Stimulated activated CD4-positive, alpha-beta T cell treated with anti-CD3 and anti-CD28 coated beads, Interleukin-4, amount 100 ng/mL, for 24 hours (primary cell): Measurements from ENCODE around the gene PDGFA.
"Not testable (repeated sequence)": the region's sequence is repeated elsewhere in the genome, so short reads cannot be mapped to it uniquely, and the experiment has no call there.

Experiments used
- DNase-seq: peaks from one replicate; pipeline ENCODE4 v3.0.0-alpha.2; 2020

The PDGFA gene

GRCh38 chr7:551615-551970 lies 31.9 kb upstream of the PDGFA start:
- DNase-seq, result not testable (repeated sequence)

GRCh38 chr7:550881-551614 lies 31.4 kb upstream of the PDGFA start:
- no peak for DNase-seq

- no peak for DNase-seq
Measured at GRCh38 chr7:549891-550625, 30.4 kb upstream of the PDGFA start.

GRCh38 chr7:549066-549890 lies 29.6 kb upstream of the PDGFA start:
- no peak for DNase-seq

GRCh38 chr7:548401-548800 lies 28.8 kb upstream of the PDGFA start:
- DNase-seq, result no peak

GRCh38 chr7:545470-545869 lies 25.8 kb upstream of the PDGFA start:
- no peak for DNase-seq

- no peak for DNase-seq
Measured at GRCh38 chr7:544338-545221, 24.9 kb upstream of the PDGFA start.

GRCh38 chr7:543501-544337 lies 24.1 kb upstream of the PDGFA start:
- DNase-seq, result no peak

- DNase-seq, result no peak
Measured at GRCh38 chr7:542713-543500, 23.3 kb upstream of the PDGFA start.

GRCh38 chr7:542131-542712 lies 22.6 kb upstream of the PDGFA start:
- DNase-seq, result no peak

GRCh38 chr7:541661-542060 lies 22.0 kb upstream of the PDGFA start:
- DNase-seq, result no peak

GRCh38 chr7:540997-541396 lies 21.4 kb upstream of the PDGFA start:
- no peak for DNase-seq

GRCh38 chr7:540579-540978 lies 20.9 kb upstream of the PDGFA start:
- no peak for DNase-seq

- DNase-seq, result no peak
Measured at GRCh38 chr7:539731-540411, 20.2 kb upstream of the PDGFA start.

GRCh38 chr7:538764-539685 lies 19.4 kb upstream of the PDGFA start:
- DNase-seq, result no peak

- no peak for DNase-seq
Measured at GRCh38 chr7:537911-538634, 18.4 kb upstream of the PDGFA start.

GRCh38 chr7:536231-536630 lies 16.6 kb upstream of the PDGFA start:
- DNase-seq, result no peak

GRCh38 chr7:534959-535358 lies 15.3 kb upstream of the PDGFA start:
- no peak for DNase-seq
